HT-29 (cell line): ENCODE data around the gene TAF15. TPM values are rescaled to one million over a fixed set of nuclear protein-coding genes. Genes with fewer than 3 reads are reported as not detected.

Experiments used
- DNase-seq: peaks from one replicate; pipeline ENCODE4 v3.0.0-alpha.2; 2015; ENCODE audit warnings: low spot score
- total RNA-seq: library from RNA; depleted of rRNA; stranded (reverse); fragments of >200 nt; shearing (Covaris generic); gene quantifications from 2 replicates; pipeline ENCODE4 v1.2.3, GENCODE V29; 2014

Gene TAF15
- total RNA-seq, 1 experiment from 2014 or later, result 99.8 TPM

DNA sequence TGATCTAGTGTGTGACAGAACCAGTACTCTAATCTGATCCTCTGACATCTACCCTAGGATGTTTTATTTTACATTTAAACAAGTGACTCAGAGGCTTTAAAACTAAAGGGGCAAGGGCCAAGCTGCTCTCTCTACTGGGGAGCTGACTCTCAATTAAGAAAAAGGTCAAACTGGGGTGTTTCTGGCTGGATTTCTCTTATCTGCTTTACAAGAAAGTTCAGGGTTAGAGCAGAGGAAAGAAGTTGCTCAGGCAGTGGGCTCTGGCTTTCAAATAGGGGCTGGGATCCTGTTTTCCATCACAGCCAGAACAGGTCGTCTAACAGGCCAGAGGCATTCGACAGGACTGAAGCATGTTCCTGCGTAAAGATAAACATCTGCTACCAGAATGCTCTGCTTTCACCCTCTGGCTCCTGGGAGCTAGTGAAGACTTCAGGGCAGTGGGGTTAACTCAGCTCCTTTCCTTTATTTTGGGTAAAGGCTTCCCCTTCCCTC, 22.3 kb upstream of the TAF15 start:
- peak; percentile 25 for DNase-seq

DNA sequence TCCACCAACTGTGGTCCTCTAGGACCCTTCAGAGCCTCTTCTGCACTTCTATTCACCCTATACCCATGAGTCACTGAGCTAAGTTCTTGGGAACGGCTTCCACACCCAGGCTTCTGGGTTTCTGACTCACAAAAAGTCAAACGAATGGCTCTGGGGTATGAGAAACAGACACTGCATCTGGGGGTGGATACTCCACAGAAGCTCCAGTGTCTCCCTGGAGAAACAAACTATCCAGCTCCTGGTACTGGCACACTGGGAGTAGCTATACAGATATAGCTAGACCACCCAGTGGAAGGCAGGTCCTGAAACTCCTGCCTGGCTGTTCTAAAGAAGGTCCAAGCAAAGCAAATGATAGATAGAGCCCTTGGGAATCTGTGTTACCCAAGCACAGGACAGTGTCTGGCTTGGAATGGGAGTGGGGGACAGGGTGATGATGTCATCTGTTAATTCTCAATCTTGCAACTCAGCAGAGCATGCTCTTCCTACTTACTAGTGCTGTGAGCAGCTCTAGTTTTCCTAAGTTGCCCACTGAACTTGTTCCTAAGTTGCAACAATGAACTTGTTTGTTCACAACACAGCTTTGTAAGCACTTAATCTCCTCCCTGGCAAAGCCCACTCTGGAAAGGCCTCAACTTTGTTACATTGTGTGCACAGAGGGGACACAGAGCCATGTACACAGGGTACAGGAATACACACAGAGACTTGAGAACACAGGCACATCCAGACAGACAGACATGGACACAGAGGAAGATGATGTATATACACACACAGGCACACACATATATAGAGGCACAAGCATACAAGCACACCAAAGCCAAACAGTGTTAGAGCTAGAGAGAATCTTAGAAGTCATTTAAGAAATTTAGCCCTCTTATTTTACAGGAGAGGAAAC, 20.6 kb upstream of the TAF15 start:
- DNase-seq, result no peak

DNA sequence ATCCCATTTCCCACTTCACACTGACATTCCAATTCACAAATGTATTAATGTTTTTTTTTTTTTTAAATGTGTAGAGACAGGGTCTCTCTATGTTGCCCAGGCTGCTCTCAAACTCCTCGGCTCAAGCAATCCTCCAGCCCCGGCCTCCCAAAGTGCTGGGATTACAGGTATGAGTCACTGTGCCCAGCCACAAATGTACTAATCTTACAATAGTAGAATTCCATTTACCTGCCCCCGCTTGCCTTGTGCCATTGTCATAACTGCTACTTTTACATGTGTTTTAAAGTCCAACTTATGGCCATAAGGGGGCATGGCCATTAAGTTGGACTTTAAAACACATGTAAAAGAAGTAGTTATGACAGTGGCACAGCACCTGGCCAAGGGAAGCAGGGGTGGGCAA, 18.4 kb upstream of the TAF15 start:
- no peak for DNase-seq

DNA sequence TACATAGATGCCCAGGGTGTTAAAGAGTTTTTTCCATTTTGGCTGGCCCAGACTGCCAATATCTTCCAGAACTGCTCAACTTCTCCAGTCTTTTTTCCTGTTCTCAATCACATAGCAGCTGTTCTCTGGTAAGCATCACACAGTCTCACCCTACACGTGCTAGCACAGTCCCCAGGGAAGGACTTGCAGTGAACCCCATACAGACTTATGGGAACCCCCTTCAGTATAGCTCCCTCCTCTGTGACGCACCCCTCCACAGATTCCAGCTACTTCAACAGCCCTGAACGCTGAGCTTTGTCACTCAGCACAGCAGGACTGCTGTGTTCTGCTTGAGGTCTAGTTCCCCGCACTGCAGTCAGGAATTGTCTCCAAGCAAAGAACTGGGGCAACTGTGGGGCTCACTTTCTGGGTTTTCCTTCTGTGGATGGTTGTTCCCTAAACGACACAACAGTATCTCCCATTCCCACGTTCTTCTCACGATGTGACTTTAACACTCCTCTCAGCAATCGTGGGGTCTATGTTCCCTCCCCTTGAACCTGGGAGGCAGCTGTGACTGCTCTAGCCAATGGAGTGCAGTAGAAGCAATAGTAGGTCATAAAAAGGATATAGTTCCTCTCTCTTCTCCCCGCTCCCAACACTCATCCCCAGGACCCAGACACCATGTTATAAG, 17.5 kb upstream of the TAF15 start:
- DNase-seq, result no peak

DNA sequence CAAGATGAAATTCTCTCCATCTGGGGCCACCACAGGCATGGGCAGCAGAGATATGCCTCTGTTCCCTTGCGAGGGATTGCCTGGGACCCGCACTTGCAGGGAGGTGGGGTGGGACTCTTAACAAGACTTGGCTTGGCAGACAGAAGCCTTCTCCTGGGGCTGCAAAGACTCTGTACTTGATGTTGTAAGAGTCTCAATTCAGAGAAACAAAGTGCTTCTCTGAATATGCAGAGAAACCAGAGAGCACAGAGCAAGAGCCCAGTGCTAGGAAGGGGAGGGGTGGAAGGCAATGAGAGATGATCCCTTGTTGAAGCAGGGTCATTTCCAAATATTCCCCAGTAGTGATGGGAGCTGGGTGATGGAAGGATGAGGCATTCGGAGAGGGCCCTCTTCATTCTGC, 16.0 kb upstream of the TAF15 start:
- no peak for DNase-seq

DNA sequence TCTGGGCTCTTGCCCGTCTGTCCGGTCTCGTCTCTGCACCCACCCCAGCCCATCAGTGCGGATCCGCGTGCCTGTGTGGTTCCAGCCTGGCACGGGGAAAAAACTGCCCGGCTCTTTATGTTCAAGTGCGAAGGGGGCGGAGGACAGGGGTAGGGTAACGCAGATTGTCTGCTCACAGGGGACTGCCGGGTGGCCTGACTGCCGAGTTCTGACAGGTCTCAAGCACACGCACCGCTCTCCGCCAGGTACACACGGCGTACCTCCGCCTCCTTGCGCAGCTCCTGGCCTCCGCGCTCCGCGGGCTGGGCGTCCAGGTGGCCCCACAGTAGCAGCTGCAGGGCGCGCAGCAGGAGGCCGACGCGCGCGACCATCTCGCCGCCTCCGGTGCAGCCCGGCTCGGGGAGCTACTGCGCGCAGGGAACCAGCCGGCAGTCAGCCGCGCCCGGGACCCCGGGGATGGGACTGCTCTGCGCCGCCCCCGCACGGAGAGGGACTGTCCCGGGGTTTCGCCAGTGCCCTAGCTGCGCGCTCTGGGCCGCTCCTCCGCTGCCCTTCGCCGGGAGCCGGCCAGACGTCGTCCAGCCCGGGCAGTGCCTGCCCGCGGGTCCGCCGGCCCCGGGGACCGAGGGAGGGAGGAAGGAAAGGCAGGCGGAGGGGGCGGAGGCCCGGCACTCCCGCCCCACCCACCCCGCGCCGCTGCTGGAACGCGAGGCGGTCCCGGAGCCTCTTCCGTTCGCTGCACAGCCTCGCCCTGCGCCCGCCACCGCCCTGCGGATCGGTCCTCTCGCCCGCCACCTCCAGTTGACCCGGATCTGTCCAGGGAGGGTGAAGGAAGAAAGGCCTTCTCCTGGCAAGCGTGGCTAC, 14.0 kb upstream of the TAF15 start, which contains the start of gene MMP28:
MMP28 (minus strand) TSS at position 635 of the 864 bp plus-strand sequence; CDS start at position 371, 264 bp downstream.
- DNase-seq, result peak; percentile 47

DNA sequence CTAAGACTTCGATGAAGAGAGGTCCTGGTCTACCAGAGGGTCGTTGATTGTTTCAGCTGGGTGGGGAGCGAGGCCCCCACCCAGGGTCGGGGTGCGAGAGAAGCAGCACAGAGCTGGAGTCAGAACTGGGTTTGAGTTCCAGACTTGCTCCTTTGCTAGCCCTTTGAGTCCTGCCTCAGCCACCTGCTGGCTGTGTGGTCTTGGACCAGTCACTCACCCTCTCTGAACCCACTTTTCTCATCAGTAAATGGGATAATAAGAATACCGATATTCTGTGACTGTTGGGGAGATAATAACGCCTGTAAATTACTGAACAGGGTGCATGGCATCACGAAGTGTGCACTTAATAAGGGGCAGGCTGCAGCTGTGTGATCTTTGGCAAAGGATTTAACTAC, 13.4 kb upstream of the TAF15 start:
- DNase-seq, result no peak

DNA sequence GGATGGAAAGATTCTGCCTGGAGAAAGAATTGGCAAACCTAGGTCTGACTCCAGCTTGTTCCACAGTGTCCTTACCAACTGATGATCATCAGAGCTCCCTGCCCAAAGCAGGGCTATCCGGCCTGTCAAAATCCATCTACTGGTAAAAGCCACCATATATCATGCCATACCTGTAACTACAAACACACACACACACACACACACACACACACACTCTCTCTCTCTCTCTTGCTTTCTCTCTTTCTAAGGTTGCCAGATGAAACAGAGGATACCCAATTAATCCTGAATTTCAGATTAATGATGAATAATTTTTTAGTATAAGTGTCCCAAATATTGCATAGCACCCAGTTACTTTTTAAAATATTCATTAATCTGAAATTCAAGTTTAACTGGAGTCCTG, 12.3 kb upstream of the TAF15 start:
- DNase-seq, result no peak

DNA sequence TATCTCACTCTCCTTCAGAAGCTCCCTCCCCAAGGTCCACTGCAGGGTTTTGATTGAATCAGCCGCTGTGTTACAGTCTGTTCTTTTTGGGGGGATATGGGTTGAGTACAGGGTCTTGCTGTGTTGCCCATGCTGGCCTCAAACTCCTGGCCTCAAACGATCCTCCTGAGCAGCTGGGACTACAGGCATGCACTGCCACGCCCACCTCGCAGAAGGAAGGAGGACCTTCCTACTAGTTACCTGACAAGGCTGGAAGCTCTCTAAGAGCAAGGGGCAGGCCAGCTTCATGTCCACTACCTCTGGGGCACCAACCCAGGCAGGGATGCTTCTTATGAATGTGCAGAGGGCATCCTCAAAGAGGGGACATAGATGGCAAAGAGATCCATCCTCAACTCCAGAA, 11.9 kb upstream of the TAF15 start:
- no peak for DNase-seq

DNA sequence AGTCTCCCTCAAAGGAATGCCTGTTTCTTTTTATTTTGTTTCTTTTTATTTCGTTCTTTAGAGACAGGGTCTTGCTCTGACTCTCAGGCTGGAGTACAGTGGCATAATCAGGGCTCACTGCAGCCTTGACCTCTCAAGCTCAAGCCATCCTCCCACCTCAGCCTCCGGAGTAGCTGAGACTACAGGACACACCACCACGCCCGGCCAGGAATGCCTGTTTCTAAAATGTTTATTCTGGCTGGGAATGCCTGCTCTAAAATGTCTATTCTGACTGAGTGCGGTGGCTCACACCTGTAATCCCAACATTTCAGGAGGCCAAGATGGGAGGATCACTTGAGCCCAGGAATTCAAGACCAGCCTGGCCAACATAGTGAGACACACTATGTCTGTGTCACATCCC, 11.4 kb upstream of the TAF15 start:
- DNase-seq, result no peak

DNA sequence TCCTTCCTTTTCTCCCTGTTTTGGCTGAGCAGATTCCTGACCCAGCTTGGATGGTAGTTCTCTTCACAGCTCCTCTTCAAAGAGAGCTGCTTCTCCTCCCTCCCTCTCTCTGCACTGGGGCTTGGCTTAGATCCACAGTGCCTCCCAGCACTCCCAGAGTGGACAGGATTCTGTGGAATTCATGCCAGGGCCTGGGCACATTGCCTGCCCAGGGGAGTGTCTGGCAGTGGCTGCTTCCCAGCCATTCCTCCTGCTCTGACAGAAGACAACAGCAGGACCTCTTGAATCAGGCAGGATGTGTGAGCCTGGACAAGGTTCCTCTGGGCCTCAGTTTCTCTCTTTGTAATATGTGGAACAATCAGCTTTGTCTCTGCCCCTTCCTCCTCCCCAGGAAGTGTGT, 9.3 kb upstream of the TAF15 start:
- no peak for DNase-seq

DNA sequence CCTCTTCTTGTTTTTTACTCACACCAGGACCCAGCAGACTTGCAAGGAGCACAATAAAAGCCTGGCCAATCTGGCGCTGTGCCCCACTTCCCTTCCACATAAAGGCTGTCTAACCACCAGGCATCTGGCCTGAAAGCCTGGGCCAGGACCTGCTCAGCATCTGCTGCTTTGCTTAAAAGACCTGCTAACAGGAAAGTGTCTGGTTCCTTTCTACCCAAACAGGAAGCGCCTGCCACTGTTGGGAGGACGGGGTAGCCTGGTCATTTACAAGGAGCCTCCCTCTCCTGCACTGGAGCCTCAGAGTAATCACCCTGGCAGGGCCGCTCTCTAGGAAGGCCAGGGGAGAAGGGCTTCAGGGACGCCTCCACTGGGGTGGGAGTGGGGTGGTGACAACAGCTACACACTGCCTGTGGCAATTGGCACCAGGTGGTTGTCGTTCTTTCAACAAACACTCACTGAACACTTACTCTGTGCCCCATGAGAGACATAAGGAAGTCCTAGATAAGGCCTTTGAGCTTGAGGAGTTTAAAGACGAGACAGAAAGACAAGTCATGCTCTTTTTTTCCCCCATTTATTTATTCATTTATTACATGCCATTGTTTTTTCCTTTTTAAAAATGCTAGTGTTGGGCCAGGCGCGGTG, 7.6 kb upstream of the TAF15 start:
- no peak for DNase-seq

DNA sequence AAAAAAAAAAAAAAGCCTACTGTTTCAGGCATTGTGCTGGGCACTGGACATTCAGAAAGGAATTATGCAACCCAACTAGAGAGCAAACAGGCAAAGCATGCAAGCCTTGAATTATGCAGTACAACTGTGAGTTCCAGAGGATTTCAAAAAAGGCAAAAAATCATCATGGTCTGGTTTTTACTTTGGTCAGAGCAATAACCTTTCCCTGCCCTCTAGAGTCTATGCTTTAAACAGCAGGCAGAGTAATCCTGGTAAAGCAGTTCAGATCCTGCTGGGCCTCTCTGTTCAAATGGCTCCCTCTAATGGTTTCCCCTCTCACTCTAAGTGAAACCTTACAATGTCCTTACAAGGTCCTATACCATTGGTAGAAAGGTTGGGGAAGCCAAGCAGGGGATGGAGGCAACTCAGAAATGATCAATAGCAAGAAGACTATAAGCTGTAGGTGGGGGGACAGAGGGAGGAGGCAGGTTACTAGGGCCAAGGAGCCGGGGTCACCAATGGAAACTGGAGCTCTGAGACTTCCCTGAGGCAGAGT, 4.6 kb upstream of the TAF15 start:
- peak; percentile 96 for DNase-seq

DNA sequence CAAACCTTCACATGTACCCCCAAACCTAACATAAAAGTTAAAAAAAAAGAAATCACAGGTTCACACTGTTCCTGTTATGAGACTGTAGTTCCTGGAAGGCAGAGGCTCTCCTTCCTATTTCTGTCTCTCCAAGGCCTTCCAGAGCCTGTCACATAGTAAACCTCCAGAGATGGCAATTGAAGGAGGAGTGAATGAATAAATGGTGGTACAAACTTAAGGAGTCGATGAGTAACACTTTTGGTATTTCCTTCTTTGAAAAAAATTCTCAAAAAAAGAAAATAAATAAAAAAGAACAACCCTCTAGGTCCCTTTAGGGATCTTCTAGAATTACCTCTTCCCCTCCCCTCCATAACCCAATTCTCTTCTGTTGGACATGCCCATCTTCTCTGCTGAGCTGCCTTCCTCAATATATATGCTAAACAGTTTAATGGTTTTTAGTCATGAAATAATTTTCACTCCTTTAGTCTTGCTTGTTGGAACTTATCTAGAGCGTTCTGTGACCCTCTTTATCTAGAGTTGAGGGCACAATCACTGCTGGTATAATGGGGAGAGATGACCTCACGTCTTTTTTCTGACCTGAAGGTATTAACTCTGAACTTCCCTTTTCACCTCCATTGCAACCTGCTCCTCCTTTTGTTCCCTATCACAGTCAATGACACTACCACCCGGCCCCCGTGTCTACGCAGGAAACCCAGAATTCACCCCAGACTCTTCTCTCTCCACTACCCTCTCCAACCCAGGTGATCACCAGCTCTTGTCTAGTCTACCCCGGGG, 1.7 kb upstream of the TAF15 start:
- DNase-seq, result no peak

DNA sequence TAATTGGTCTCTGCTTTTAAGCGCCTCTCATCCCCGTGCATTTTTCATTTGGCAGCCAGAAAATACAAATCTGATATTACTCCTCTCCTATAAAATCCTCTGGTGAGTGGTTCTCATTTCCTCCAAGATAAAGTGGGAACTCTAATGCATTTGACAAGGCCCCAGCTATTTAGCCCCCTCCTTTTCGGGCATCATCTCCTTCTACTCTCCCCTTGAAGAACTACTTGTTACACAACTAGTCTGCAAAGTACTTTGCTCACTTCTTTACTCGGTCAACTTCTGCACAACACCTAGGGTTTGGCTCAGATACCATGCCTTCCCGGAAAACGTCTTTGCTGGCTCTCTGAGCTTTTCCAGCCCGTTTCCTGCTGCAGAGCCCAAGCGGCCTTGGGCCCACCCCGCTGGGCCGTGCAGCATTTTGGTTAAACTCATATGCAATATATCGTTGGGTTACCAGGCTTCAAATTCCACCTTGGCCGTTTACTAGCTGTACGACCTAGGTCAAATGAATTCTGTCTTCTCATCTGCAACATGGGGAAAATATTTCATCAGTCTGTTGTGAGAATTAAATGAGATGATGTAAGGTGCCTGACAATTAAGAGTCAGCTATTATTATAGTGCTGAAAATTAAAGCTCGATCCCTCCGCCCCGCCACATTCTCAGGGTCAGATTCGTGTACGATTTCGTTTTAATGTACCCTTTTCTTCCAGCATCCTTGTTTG, 883 bp upstream of the TAF15 start:
- DNase-seq, result peak; percentile 30

DNA sequence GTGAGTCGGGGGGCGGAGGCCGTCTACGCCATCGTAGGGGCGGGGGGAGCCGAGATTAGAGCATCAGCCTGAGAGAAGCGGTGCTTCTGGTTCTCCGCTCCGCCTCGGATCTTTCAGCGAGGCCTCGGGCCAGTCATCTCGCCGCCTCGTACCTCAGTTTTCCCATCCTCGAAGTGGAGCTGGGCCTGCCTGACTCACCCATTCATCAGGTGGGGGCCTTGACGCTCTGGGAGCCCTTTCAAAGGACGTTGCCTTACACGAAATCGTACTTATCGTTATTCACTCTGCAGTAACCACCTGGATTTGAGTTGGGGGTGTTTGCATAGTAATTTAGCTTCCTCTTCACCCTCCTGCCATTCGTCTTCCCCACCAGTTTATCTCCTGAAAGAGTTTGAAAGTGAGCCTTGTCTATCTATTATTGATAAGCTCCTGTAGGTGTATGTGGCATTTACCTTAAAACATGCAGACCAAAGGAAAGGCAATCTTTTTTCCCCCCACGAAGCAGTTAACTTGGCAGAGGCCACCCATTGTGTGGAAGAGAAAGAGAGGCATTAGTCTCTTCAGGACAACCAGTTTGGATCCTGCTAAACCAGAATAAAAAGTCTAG, 674 bp downstream of the TAF15 start:
- DNase-seq, result peak; percentile 56

DNA sequence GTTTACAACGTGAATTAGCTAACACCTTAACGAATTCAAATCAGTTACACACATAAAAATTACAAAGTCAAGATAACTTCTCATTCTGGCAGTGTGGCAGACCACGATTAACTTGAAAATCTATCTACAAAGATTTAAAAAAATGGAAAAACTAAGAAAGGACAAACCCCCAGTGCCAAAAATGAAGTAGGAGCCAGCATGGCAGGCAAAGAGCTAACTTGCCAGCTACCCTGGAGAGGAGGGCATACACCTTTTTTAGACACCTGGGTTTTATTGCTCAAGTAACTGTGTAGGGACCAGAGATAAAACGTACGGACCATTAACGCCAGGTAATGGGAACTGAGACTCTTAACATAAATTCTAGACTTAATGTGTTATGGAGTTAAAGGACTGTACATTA, 2.5 kb downstream of the TAF15 start:
- no peak for DNase-seq

DNA sequence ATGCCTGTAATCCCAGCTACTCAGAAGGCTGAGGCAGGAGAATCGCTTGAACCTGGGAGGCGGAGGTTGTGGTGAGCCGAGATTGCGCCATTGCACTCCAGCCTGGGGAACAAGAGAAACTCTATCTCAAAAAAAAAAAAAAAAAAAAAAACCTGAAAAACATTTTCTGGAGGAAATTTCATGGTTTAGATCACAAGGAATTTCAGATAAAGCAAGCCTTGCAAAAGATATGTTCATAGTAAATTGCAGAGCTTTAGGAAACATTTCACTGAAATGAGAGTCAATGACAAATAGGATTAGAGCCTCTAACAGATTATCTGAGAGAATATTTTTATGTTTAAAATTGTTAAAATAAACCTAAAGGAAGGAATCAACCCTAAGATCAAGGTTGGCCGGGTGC, 3.2 kb downstream of the TAF15 start:
- DNase-seq, result no peak

DNA sequence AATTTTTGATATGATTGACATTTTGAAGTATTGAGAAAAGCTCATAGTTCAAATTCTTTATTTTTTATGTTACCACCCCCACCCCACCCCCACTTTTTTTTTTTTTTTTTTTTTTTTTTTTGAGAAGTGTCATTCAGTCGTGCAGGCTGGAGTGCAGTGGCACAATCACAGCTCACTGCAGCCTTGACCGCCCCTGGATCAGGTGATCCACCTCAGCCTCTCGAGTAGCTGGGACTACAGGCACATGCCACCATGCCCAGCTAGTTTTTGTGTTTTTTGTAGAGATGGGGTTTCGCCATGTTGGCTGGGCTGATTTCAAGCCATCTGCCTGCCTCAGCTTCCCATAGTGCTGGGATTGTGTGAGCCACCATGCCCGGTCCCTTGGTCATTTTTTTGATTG, 7.4 kb downstream of the TAF15 start:
- DNase-seq, result no peak
